HepG2 (cell line): ENCODE results near the gene MFSD6. TPM values are rescaled to one million over a fixed set of nuclear protein-coding genes. Genes with fewer than 3 reads are reported as not detected.

ENCODE experiments used
- ATAC-seq: fragments of 200-7000 bp; cut with Tn5 transposase; 3 replicates; pipeline ENCODE4 v1.9.1; 2020; ENCODE audit warnings: mild to moderate bottlenecking, moderate library complexity
- BruUV-seq: library from RNA; stranded (reverse); fragments of 400-500 nt; replicated peaks from 2 replicates; lab custom pipeline; 2021; lab: Mats Ljungman, UMichigan
- CTCF ChIA-PET: fragments of 300-600 bp; formaldehyde crosslinking; extraction: SDS; loops from one replicate; lab custom pipeline; 2021; ENCODE audit warnings: low total read pairs, inconsistent platforms, low intra/inter-chr PET ratio; lab: Yijun Ruan, JAX
- POLR2A ChIA-PET: fragments of 350-600 bp; sonication (Branson Sonifier 250); formaldehyde crosslinking; loops from one replicate; lab custom pipeline; 2020; ENCODE audit warnings: antibody characterized with exemption, inconsistent platforms; lab: Yijun Ruan, JAX
- DNase-seq: peaks from one replicate; pipeline ENCODE4 v3.0.0-alpha.2; 2015; ENCODE audit warnings: low spot score
- FAIRE-seq: peaks from 3 replicates; lab custom pipeline; 2011; peaks lifted over from hg19 to GRCh38; lab: Jason Lieb, UNC
- H2AFZ ChIP-seq: one replicate; pipeline ENCODE4 v1.6.1; 2011; ENCODE audit warnings: low read length, inconsistent platforms
- H3K27ac ChIP-seq: fragments of 300-600 bp; 3 replicates; pipeline ENCODE4 v1.8.0; 2011; ENCODE audit warnings: mixed run types, mild to moderate bottlenecking, mixed read lengths, low read length, inconsistent platforms; ENCODE audit not compliant: insufficient read depth; ENCODE audit errors: extremely low read length
- H3K27me3 ChIP-seq, 2 experiments: fragments of 200-600 bp in 1 of 2; 2 replicates in 1 of 2; 3 replicates in 1 of 2; pipeline versions ENCODE4 v1.6.0 to v1.8.0; 2011; ENCODE audit warnings: low read length in 2 of 2, mild to moderate bottlenecking in 2 of 2, moderate library complexity in 2 of 2, inconsistent platforms in 1 of 2; ENCODE audit not compliant: insufficient read depth in 2 of 2, control insufficient read depth in 1 of 2
- H3K36me3 ChIP-seq, 2 experiments: fragments of 200-600 bp in 1 of 2; replicated peaks in 1 of 2; 2 replicates in 1 of 2; 3 replicates in 1 of 2; pipeline versions ENCODE4 v1.5.1 to v1.8.0; 2011; ENCODE audit warnings: low read length in 2 of 2, inconsistent platforms in 1 of 2; ENCODE audit not compliant: insufficient read depth in 2 of 2, control insufficient read depth in 1 of 2
- H3K4me1 ChIP-seq: 2 replicates; pipeline ENCODE4 v1.5.1; 2012; ENCODE audit warnings: low read length, inconsistent platforms; ENCODE audit not compliant: insufficient read depth
- H3K4me2 ChIP-seq: 2 replicates; pipeline ENCODE4 v1.6.0; 2011; ENCODE audit warnings: low read depth, low read length, inconsistent platforms
- H3K4me3 ChIP-seq, 3 experiments: fragments of 200-600 bp in 1 of 3; sonication (generic), shearing (Covaris generic) in 1 of 3; replicated peaks in 1 of 3; 2 replicates each; pipeline ENCODE4 v1.5.1; 2011 to 2016; ENCODE audit warnings: low read length in 3 of 3, inconsistent platforms in 2 of 3, low read depth in 2 of 3, mild to moderate bottlenecking in 2 of 3, control low read depth in 1 of 3, mixed read lengths in 1 of 3; ENCODE audit not compliant: insufficient read depth in 1 of 3
- H3K79me2 ChIP-seq: one replicate; pipeline ENCODE4 v1.6.1; 2011; ENCODE audit warnings: low read length, inconsistent platforms; ENCODE audit not compliant: insufficient read depth
- H3K9ac ChIP-seq: 2 replicates; pipeline ENCODE4 v1.6.0; 2011; ENCODE audit warnings: mild to moderate bottlenecking, low read depth, low read length, inconsistent platforms; ENCODE audit not compliant: insufficient read depth
- H3K9me3 ChIP-seq: 2 replicates; pipeline ENCODE4 v1.5.1; 2012; ENCODE audit warnings: mild to moderate bottlenecking, low read length
- H4K20me1 ChIP-seq: 2 replicates; pipeline ENCODE4 v1.6.0; 2011; ENCODE audit warnings: inconsistent platforms, mild to moderate bottlenecking, low read length, moderate library complexity; ENCODE audit not compliant: insufficient read depth
- AHDC1 ChIP-seq: sonication (generic); formaldehyde crosslinking; IDR thresholded peaks from 2 replicates; pipeline ENCODE4 v1.5.1; 2020; ENCODE audit warnings: mild to moderate bottlenecking, missing genetic modification reagents, borderline replicate concordance
- E2F1 ChIP-seq: sonication (generic); formaldehyde crosslinking; IDR thresholded peaks from 2 replicates; pipeline ENCODE4 v1.5.0; 2020; ENCODE audit warnings: missing genetic modification reagents
- RARA ChIP-seq: IDR thresholded peaks from 2 replicates; pipeline ENCODE4 v1.6.1; 2016; ENCODE audit warnings: missing genetic modification reagents, missing compliant biosample characterization
- SMAD1 ChIP-seq: sonication (generic); formaldehyde crosslinking; IDR thresholded peaks from 2 replicates; pipeline ENCODE4 v1.4.0; 2020; ENCODE audit warnings: missing genetic modification reagents, low read depth, mild to moderate bottlenecking, borderline replicate concordance
- ZC3H4 ChIP-seq: sonication (generic); formaldehyde crosslinking; IDR thresholded peaks from 2 replicates; pipeline ENCODE4 v1.4.0; 2020; ENCODE audit warnings: missing genetic modification reagents, borderline replicate concordance
- ZFP82 ChIP-seq: sonication (generic); formaldehyde crosslinking; IDR thresholded peaks from 2 replicates; pipeline ENCODE4 v1.5.1; 2020; ENCODE audit warnings: mild to moderate bottlenecking, missing genetic modification reagents, borderline replicate concordance
- WGBS: methylation state at CpG from one replicate; pipeline ENCODE4 v1.1.6; 2017; ENCODE audit warnings: low lambda C conversion rate; 5-methylcytosine and 5-hydroxymethylcytosine counted together
- in situ Hi-C: cut with HindIII; loops from 2 replicates; pipeline ENCODE4 v1.10.0; 2017; ENCODE audit warnings: low pct_unique_long_range_greater_than_20kb; ENCODE audit not compliant: extremely low pct_ligation_motif_present
- intact Hi-C: fragments of 100-400 bp; cut with micrococcal nuclease; formaldehyde crosslinking; loops from one replicate; pipeline ENCODE4 v1.10.0; 2022; ENCODE audit not compliant: unreplicated experiment
- polyA plus RNA-seq, 8 experiments: library from polyadenylated mRNA; depleted of rRNA in 3 of 8; stranded (reverse) in 7 of 8; unstranded in 1 of 8; fragments of >200 nt; fragmentation: Illumina TruSeq in 4 of 8; extraction: Trizol in 4 of 8; gene quantifications; 2 replicates each; pipeline versions ENCODE4 v1.2.1 to v1.2.3, GENCODE V29; 2011 to 2016; ENCODE audit warnings: low read depth in 4 of 8, missing spikeins in 1 of 8, mixed read lengths in 1 of 8; ENCODE audit not compliant: insufficient read depth in 1 of 8
- total RNA-seq, 5 experiments: library from RNA; depleted of rRNA; stranded (reverse); fragments of >200 nt; fragmentation: Illumina TruSeq; extraction: Trizol; gene quantifications; 2 replicates each; pipeline ENCODE4 v1.2.3, GENCODE V29; 2016; ENCODE audit warnings: low read depth in 1 of 5

MFSD6 gene
- total and polyA plus RNA-seq, 2 of the 13 experiments (the other 11 are each of a cell fraction or from before 2014, with no cell fraction given): 0.92 to 1.4 TPM

GRCh38 chr2:190529486-190530247, 121.5 kb downstream of the MFSD6 start:
- Histone ChIP-seq H2AFZ (no peak overlapping the region), H3K4me1 (peaks cover 58% of the 10 kb centered on the region), H3K36me3 (no peaks in the 10 kb centered on the region), H3K27me3 (no peaks in the 10 kb centered on the region), H3K27ac (no peak overlapping the region), H3K4me2 (peak overlapping the region; percentile 46; the same call in 1 of the 2 replicates), H3K9ac (no peak overlapping the region), H3K4me3 (no peak overlapping the region), H3K79me2 (no peaks in the 10 kb centered on the region)
- ATAC-seq: no peak
- in situ Hi-C loops (no loop called here), intact Hi-C loops (loop anchor here (10.0 kb wide), 1 partner anchor 275 kb away; no protein-coding TSS in a partner anchor)
- DNase-seq: no peak
- no peak for FAIRE-seq
- POLR2A ChIA-PET: interaction anchor here (0.7 to 1.5 kb wide), 2 partner anchors 119 to 185 kb away, joined by 3 read pairs; partner anchors contain the start of gene NAB1
- 32% methylated on average over 3 of the region's 3 CpGs for WGBS
- BruUV-seq: no TSS peak
- TF ChIP-seq E2F1 (CRISPR knock-in tag) (no peak), ZC3H4 (CRISPR knock-in tag) (0 out of 2 replicates have a peak, but pooled peaks have one; percentile 22)
- TF ChIP-seq, all 625 proteins: peak for 1
- no peaks in the 10 kb centered on the region for H4K20me1 ChIP-seq
- CTCF ChIA-PET: no interaction called here
- no peaks in the 10 kb centered on the region for H3K9me3 ChIP-seq

GRCh38 chr2:190530248-190530900, 122.2 kb downstream of the MFSD6 start:
- ChIA-PET POLR2A (interaction anchor here (1.5 kb wide), 1 partner anchor 186 kb away, joined by 3 read pairs; no protein-coding TSS in a partner anchor), CTCF (no interaction called here)
- FAIRE-seq (no peak), DNase-seq (peak; percentile 46), ATAC-seq (no peak)
- Histone ChIP-seq H3K4me1 (peaks cover 59% of the 10 kb centered on the region), H4K20me1 (no peaks in the 10 kb centered on the region), H3K79me2 (peaks cover 5% of the 10 kb centered on the region), H3K27me3 (no peaks in the 10 kb centered on the region), H3K4me2 (peak overlapping the region; percentile 29; the same call in 1 of the 2 replicates), H3K9me3 (no peaks in the 10 kb centered on the region), H2AFZ (no peak overlapping the region), H3K4me3 (no peak overlapping the region), H3K27ac (no peak overlapping the region), H3K36me3 (no peaks in the 10 kb centered on the region), H3K9ac (no peak overlapping the region)
- in situ Hi-C loops (no loop called here), intact Hi-C loops (loop anchor here (10.0 kb wide), 1 partner anchor 274 kb away; no protein-coding TSS in a partner anchor)
- no TSS peak for BruUV-seq
- WGBS: 56% methylated on average over 6 of the region's 6 CpGs
- TF ChIP-seq RARA (CRISPR knock-in tag): peak; percentile 30; the same call in 1 of the 2 replicates
- no peak for TF ChIP-seq AHDC1 (CRISPR knock-in tag)
- no peak for TF ChIP-seq SMAD1 (CRISPR knock-in tag)
- TF ChIP-seq ZFP82 (CRISPR knock-in tag): no peak
